Smooth muscle cell (in vitro differentiated cells): ENCODE data around the gene CXCR4. TPM values are rescaled to one million over a fixed set of nuclear protein-coding genes. Genes with fewer than 3 reads are reported as not detected.

Experiments used
- DNase-seq: peaks from one replicate; lab custom pipeline; 2025; ENCODE audit not compliant: unreplicated experiment; lab: John Stamatoyannopoulos, UW
- H2AFZ ChIP-seq: fragments of 200-600 bp; sonication (generic); 2 replicates; pipeline ENCODE4 v1.6.0; 2016; ENCODE audit warnings: antibody characterized with exemption, low read depth, mild to moderate bottlenecking
- H3F3A ChIP-seq: fragments of 200-600 bp; sonication (generic); 2 replicates; pipeline ENCODE4 v1.6.0; 2017; ENCODE audit warnings: antibody characterized with exemption, low read depth
- H3K27ac ChIP-seq: fragments of 200-600 bp; sonication (generic); 2 replicates; pipeline ENCODE4 v1.5.1; 2016; ENCODE audit warnings: low read depth, mild to moderate bottlenecking
- H3K27me3 ChIP-seq: fragments of 200-600 bp; sonication (generic); 2 replicates; pipeline ENCODE4 v1.6.1; 2016; ENCODE audit warnings: low read depth, mild to moderate bottlenecking
- H3K36me3 ChIP-seq: fragments of 200-600 bp; sonication (generic); 2 replicates; pipeline ENCODE4 v1.5.1; 2016; ENCODE audit warnings: low read depth
- H3K4me1 ChIP-seq: fragments of 200-600 bp; sonication (generic); 2 replicates; pipeline ENCODE4 v1.5.1; 2016; ENCODE audit warnings: low read depth
- H3K4me2 ChIP-seq: fragments of 200-600 bp; sonication (generic); 2 replicates; pipeline ENCODE4 v1.6.0; 2016; ENCODE audit warnings: mild to moderate bottlenecking
- H3K4me3 ChIP-seq: fragments of 200-600 bp; sonication (generic); 2 replicates; pipeline ENCODE4 v1.5.1; 2016; ENCODE audit warnings: mild to moderate bottlenecking
- H3K79me2 ChIP-seq: fragments of 200-600 bp; sonication (generic); 2 replicates; pipeline ENCODE4 v1.6.0; 2016; ENCODE audit warnings: low read depth, mild to moderate bottlenecking
- H3K9ac ChIP-seq: fragments of 200-600 bp; sonication (generic); 2 replicates; pipeline ENCODE4 v1.6.0; 2016; ENCODE audit warnings: low read depth
- H3K9me3 ChIP-seq: fragments of 200-600 bp; sonication (generic); replicated peaks from 2 replicates; pipeline ENCODE4 v1.5.1; 2016; ENCODE audit warnings: low read depth
- H4K20me1 ChIP-seq: fragments of 200-600 bp; sonication (generic); 2 replicates; pipeline ENCODE4 v1.6.0; 2016; ENCODE audit warnings: low read depth
- CTCF ChIP-seq: fragments of 200-600 bp; sonication (generic); IDR thresholded peaks from 2 replicates; pipeline ENCODE4 v1.5.1; 2017; ENCODE audit warnings: borderline replicate concordance, mild to moderate bottlenecking, antibody characterized with exemption; ENCODE audit not compliant: insufficient read depth, poor library complexity, severe bottlenecking
- WGBS: methylation state at CpG from one replicate; pipeline ENCODE4 v1.1.7; 2016; ENCODE audit warnings: low lambda C conversion rate; 5-methylcytosine and 5-hydroxymethylcytosine counted together
- polyA plus RNA-seq: library from polyadenylated mRNA; unstranded; fragments of >200 nt; fragmentation: Nextera tagmentation; extraction: Ambion mirVana; gene quantifications from 2 replicates; pipeline ENCODE4 v1.2.1, GENCODE V29; 2016
- total RNA-seq: library from RNA; depleted of rRNA; stranded (reverse); fragments of >200 nt; gene quantifications from 2 replicates; pipeline ENCODE4 v1.2.3, GENCODE V29; 2014

The CXCR4 gene
- total and polyA plus RNA-seq, 2 experiments from 2014 or later: 2.8 to 4.0 TPM

- WGBS: 94% methylated on average over 10 of the region's 10 CpGs
- Histone ChIP-seq H3K27me3 (peaks cover 6% of the 10 kb centered on the region), H2AFZ (no peak overlapping the region), H3K79me2 (no peaks in the 10 kb centered on the region), H3K9me3 (no peaks in the 10 kb centered on the region), H3F3A (no peaks in the 10 kb centered on the region), H3K36me3 (no peaks in the 10 kb centered on the region), H3K4me1 (peaks cover 10% of the 10 kb centered on the region), H3K4me3 (no peak overlapping the region), H4K20me1 (no peaks in the 10 kb centered on the region), H3K27ac (no peak overlapping the region), H3K4me2 (no peak overlapping the region), H3K9ac (no peak overlapping the region)
- no peak for TF ChIP-seq CTCF
- DNase-seq: no peak
These were observed 13.6 kb upstream of the CXCR4 start for GRCh38 chr2:136131484-136131960.

GRCh38 chr2:136130511-136130910, 12.6 kb upstream of the CXCR4 start:
- no peak for DNase-seq
- Histone ChIP-seq H2AFZ (no peak overlapping the region), H4K20me1 (no peaks in the 10 kb centered on the region), H3K79me2 (no peaks in the 10 kb centered on the region), H3K4me1 (peaks cover 19% of the 10 kb centered on the region), H3K27ac (no peak overlapping the region), H3K36me3 (no peaks in the 10 kb centered on the region), H3K27me3 (peaks cover 8% of the 10 kb centered on the region), H3K9me3 (no peaks in the 10 kb centered on the region), H3K4me2 (no peak overlapping the region), H3K9ac (no peak overlapping the region), H3F3A (no peaks in the 10 kb centered on the region), H3K4me3 (no peak overlapping the region)
- TF ChIP-seq CTCF: no peak
- 97% methylated on average over 1 of the region's 1 CpG for WGBS

GRCh38 chr2:136130045-136130444, 12.1 kb upstream of the CXCR4 start:
- Histone ChIP-seq H3K9ac (no peak overlapping the region), H2AFZ (no peak overlapping the region), H3F3A (no peaks in the 10 kb centered on the region), H4K20me1 (no peaks in the 10 kb centered on the region), H3K4me2 (no peak overlapping the region), H3K27ac (no peak overlapping the region), H3K36me3 (no peaks in the 10 kb centered on the region), H3K27me3 (peaks cover 8% of the 10 kb centered on the region), H3K9me3 (no peaks in the 10 kb centered on the region), H3K4me3 (no peak overlapping the region), H3K79me2 (no peaks in the 10 kb centered on the region), H3K4me1 (peaks cover 24% of the 10 kb centered on the region)
- no peak for TF ChIP-seq CTCF
- DNase-seq: no peak
- 93% methylated on average over 3 of the region's 3 CpGs for WGBS

- peaks cover 8% of the 10 kb centered on the region for H3K27me3 ChIP-seq
- no peaks in the 10 kb centered on the region for H3K9me3 ChIP-seq
- no peak overlapping the region for H2AFZ ChIP-seq
- H3F3A ChIP-seq: no peaks in the 10 kb centered on the region
- H3K4me3 ChIP-seq: no peak overlapping the region
- H3K4me1 ChIP-seq: peaks cover 28% of the 10 kb centered on the region
- no peak overlapping the region for H3K27ac ChIP-seq
- WGBS: 80% methylated on average over 4 of the region's 4 CpGs
- H3K36me3 ChIP-seq: no peaks in the 10 kb centered on the region
- H4K20me1 ChIP-seq: no peaks in the 10 kb centered on the region
- DNase-seq: no peak
- no peak for TF ChIP-seq CTCF
- H3K79me2 ChIP-seq: no peaks in the 10 kb centered on the region
- no peak overlapping the region for H3K4me2 ChIP-seq
- H3K9ac ChIP-seq: no peak overlapping the region
These were observed 11.7 kb upstream of the CXCR4 start for GRCh38 chr2:136129601-136130000.
